Measurements from ENCODE around the gene FIGLA. TPM values are rescaled to one million over a fixed set of nuclear protein-coding genes. Genes with fewer than 3 reads are reported as not detected.

Gene FIGLA
- total RNA-seq, 1 donor from 2014 or later = not detected

DNA sequence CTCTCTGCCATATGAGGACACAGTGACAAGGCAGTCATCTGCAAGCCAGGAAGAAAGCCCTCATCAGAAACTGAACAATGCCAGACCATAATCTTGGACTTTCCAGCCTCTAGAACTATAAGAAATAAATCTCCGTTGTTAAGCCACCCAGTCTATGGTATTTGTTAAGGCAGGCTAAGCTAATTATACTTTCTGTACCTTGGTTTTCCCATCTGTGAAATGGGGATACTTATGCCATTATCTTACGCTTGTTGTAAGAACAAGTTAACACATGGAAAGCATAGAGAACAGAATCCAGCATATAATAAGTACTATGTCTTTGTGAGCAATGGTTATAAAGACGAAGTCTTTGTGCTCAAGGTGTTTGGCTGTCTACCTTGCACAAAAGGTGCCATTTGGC is 14.2 kb downstream of the FIGLA start:
- DNase-seq (ENCODE audit: low read depth) = no peak

DNA sequence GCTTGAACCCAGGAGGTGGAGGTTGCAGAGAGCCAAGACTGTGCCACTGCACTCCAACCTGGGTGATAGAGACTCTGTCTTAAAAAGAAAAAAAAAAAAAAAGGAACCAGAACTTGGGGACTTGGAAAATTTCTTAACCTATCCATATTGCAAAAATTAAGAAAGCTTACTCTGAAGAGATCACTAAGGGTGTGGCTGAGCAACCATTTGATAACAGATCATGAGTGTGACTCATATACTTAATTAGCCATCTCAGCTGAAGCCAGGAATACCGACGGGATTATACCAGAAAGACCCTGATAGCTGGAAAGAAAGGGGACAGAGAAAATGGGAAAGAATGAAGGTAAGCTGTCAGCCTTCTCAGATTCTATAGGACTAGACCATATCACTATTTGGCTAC is 15.3 kb downstream of the FIGLA start:
- DNase-seq (ENCODE audit: low read depth) = no peak

DNA sequence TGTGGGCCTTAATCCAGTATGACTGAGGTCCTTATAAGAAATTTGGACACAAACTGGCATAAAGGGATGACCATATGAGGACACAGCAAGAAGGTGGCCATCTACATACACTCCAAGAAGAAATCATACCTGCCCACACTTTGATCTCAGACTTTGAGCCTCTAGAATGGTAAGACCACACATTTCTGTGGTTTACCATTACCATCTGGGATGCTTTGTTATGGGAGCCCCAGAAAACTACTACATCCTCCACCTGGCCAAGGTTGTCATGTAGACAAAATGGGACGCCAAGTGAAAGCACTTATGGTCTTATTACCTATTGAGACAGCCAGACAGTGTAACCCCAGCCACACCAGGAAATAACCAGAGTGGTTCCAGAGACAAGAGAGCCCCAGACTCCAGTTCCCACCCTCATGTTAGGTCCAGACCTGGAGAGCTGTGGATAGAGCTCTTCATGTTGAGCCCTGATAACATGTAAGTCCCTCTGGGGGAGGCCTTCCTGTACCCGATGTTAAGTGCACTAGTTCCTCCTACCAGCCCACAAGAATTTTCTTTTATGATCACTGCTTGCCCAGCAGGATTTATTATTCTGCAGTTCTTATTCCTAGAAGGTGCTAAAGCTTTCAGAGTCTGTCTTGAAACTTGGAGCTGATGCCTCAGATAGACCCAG is 17.8 kb downstream of the FIGLA start:
- no peak for DNase-seq (ENCODE audit: low read depth)

DNA sequence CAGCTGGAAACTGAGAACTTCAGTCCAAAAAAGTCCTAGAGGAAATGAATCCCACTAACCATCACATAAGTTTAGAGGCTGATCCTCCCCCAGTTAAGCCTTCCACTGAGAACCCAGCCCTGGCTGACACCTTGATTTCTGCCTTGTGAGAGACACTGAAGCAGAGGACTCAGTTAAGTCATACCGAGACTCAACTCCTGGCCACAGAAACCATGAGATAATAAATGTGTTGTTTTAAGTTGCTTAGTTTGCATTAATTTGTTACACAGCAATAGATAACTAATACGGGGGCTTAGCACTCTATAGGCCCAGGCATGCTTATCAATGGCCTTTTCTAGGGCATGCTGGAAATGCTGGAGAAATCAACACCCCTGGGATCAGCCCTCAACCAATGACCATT is 19.0 kb downstream of the FIGLA start:
- DNase-seq (ENCODE audit: low read depth) = no peak

DNA sequence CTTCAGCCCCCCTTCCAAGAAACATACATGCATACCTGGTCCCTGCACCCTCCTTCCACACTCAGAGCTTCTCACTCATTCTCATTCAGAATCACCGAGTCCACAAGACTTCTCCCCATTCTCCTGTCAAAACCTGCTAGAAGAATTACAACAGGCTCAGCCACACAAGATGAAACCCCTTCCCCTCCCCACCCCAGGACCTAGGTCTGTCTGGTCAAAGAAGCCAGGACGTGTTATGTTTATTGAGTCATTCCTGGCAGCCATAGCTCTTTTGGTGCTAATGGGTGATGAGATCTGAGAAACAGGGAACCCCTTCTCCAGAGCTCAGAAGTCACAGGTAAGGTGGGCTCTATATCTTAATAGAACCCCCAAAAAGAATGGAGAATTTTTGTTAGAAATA is 21.0 kb downstream of the FIGLA start:
- no peak for DNase-seq (ENCODE audit: low read depth)

DNA sequence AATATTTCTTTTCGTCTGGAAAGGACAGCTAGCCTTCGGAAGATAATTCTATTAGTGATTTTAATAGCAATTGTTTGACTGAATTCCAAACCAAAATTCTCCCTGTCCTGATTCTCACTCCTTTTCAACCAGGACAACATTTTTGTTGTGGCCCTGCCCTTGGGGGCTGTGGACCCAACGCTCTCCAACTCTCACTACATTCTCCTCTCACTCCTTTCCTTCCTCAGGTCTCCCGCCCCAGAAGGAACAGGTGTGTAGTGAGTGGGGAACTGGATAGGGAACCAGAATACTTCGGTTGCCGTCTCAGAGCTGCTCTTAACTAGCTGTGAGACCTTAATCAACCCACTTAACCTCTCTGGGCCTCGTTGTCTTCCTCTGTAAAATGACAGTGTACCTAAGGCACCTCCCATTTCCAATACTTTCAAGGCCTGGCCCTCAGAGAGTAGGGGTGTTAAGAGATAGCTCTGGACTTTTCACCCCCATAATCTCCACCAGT is 21.8 kb downstream of the FIGLA start:
- no peak for DNase-seq (ENCODE audit: low read depth)

DNA sequence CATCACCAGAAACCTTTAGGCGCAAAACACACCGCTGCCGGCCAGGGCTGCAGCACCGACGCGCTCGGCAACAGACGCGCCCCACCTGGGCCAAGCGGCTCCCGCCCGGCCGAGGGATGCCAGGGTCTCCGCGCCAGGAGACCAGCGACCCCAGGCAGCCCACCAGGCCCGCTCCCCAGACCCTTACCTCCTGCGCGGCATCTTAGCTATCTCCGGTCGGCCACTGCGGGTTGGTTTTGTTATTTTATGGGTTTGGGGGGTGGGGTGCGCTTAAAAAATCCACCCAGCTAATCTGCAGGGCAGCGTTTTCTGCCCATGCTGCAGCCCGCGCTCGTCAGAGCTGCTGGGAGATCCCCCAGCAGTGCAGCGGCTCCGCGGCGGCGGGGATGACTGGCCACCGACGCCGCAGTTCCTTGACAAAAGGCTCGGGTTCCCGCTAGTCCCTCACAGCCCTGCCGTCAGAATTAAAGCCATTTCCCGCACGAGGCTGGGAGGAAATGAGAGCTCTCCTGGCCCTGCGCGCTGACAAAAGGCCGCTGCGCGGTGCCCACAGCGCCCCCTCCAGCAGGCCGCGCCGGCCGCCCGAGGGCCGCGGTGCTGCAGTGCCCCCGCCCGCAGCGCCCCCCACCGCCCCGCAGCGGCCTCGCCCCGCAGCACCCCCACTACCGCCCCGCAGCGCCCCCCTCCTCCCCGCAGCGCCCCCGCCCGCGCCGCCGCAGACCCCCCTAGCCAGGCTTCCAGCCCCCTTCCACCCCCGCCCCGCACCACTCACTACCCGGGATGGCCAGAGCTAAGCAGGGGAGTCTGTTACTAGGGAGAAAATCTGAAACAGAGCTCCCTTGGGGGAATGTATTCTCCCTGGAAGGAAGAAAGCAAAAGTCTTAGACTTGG is 22.5 kb downstream of the FIGLA start, which contains the start of gene ADD2:
TSS of gene ADD2 (minus strand) at position 502 of the 891 bp plus-strand sequence. CDS start 61,792 bp downstream, outside the sequence.
- DNase-seq (ENCODE audit: low read depth) = no peak

DNA sequence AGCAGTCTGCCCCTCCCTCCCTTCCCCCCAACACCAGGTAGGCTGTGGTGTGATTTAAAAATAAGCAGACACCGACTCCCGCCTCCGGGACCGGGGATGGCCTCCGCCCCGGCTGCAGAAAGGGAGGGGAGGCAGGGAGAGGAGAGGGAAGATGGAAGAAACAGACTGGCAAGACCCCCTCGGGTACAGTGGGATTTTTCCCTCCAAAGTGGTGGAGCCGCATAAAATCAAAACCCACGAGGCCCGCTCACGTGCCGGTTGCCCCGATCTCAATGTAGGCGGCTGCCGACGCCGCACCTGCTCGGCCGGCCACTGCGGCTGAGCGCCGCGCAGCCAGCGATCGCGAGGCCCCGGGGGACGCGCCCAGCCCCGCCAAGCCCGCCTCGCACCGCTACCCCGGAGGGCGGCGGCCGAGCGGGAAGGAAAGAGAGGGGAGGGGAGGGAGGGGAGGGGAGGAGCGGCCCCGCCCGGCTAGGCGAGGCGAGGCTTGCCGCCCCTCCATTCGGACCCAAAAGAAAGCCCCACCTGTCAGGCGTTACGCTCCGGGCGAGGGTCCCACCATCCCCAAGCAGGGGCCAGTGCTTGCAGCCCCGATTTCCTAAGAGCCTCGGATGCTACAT is 23.3 kb downstream of the FIGLA start:
- no peak for DNase-seq (ENCODE audit: low read depth)

DNA sequence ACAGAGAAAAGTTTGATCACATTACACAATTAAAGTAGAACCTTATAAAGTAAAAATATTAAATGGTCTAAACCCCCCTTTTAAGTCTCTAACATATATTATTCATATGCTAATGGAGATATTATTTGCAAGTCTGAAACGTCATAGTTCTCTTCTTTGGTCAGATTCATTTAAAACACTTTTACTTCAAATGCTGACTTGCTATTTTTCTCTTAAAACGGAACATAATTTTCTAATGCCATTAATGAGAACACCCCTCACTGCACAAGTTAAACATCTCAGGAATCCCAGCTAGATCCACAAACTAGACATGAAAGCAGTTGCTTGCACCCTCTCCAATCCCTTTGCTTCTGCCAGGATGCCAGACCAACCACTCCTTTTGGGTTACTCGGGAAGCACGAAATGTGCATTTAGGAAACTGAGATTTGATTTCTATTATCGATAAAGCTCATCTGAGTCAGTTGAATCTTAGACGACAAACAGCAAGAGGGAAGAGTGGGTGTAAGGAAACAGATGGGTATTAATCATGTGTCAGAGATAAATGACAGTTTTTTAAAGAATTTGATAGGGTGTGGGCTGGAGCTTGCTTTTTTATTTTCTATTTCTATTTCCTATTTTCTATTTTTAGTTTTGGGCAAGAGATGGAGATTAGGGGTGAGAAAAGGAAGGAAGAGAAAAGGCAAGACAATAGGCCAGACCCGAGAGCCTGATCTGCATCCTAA is 23.9 kb downstream of the FIGLA start:
- DNase-seq (ENCODE audit: low read depth) = no peak

DNA sequence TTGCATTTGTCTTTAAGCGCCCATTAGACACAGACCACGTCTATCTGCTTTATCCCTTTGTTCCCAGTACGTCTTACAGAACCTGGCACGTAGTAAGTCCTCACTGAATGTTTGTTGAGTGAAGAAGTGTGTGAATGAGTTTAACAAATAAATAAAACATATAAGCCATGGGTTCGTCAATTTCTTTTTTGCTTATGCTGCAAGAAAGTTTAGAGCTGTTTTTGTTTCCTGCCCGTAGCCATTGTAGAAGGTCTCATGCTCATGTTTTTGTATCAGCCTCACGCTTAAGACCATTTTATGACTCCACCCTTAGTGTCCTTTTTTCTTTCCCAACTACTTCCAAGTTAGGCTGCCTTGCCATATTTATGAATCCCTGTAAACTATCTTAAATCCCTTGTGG is 24.9 kb downstream of the FIGLA start:
- DNase-seq (ENCODE audit: low read depth) = no peak

DNA sequence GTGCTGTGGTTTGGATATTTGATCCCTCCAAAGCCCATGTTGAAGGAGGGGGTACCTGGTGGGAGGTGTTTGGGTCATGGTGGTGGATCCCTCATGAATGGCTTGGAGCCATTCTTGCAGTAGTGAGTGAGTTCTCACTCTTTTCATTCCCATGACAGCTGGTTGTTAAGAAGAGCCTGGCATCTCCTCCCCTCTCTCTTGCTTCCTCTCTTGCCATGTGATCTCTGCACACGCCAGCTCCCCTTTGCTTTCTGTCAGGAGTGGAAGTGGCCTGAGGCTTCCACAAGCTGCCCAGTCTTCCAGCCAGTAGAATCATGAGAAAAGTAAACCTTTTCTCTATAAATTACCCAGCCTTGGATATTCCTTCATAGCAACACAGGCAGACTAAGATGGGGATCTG is 31.0 kb downstream of the FIGLA start:
- no peak for DNase-seq (ENCODE audit: low read depth)

DNA sequence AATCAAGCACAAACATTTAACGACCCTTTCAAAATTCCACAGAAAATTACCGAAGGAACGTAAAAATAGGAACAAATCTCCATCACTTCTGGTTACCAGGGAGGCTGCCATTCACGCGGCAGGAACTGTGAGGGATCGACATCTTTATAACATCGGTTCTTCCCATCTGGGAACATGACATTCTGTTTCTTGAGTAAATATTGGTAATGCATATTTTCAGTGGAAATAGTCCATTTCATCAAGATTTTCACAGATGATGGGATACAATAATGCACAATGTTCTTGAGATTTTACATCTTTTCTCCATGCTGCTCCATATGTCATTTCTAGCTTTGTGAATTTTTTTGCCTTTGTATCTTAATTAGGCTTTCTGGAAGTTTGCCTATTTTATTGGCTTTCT is 32.5 kb downstream of the FIGLA start:
- no peak for DNase-seq (ENCODE audit: low read depth)

DNA sequence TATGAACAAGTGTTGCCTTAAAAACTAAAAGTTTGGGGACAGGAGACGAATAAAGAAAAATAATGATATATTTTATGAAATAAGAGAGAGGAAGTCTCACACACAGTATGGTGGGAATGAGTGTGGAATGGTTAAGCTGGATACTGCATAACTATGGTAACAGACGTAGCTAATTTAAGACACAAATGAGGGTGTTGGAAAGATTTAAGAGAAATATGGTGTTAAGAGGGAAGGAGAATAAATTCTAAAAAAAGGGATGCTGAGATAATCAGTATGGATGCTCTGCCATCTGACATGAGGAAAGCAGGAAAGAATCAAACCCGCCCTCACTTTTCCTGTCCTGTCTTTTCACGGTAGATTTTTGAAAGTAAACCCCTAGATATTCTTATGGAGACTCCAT is 33.1 kb downstream of the FIGLA start:
- no peak for DNase-seq (ENCODE audit: low read depth)

DNA sequence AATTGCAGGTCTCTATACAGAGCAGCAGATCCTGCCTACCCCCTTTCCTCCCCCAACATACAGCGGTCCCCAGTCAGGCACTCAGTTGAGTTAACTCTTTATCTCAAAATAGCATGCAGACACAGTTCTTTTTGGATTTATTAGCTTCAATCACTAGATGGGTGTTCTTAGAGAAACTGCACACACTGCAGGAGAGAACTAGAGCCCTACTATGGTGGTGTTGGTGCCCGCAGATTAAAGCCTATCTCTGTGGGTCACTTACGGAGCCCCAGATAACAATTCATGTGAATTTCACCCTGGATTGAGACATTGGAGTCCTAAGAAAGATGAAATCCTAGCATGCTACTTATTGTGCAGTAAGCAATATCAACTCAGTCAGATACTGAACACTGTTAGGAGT is 34.3 kb downstream of the FIGLA start:
- no peak for DNase-seq (ENCODE audit: low read depth)

DNA sequence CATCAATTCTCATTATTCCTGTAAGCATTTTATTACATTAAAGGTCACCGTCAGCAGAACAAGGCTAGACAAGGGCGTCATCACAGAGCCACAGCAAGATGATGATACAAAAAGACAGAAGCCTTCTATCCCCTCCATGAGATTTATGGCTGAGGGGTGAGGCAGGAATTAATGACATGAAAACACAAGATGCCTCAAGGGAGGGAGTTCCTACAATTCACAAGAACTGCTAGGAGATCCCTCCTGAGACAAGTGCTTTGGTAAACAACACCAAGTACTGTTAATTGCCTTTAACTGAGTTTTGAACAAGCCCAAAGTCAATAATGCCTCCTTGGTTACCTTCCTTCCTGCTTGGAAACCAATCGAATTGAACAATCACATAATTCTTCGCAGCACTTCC is 36.5 kb downstream of the FIGLA start:
- no peak for DNase-seq (ENCODE audit: low read depth)

DNA sequence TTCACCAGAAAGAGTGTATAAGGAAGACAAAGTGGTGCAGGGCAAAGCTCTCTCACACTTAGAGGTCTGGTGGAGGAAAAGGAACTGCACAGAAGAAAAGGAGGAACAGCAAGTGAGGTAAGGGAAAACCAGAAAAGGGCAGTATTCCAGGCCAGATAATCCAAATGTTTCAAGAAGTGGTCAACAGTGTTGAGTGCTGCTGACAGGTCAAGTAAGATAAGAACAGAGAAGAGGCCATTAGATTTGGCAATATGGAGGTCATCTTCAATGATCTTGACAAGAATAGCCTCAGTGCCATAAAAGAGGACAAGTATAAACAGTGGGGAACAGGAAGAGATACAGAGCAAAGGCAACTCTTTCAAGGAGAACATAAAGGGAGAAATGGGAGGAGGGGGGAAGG is 37.4 kb downstream of the FIGLA start:
- no peak for DNase-seq (ENCODE audit: low read depth)

DNA sequence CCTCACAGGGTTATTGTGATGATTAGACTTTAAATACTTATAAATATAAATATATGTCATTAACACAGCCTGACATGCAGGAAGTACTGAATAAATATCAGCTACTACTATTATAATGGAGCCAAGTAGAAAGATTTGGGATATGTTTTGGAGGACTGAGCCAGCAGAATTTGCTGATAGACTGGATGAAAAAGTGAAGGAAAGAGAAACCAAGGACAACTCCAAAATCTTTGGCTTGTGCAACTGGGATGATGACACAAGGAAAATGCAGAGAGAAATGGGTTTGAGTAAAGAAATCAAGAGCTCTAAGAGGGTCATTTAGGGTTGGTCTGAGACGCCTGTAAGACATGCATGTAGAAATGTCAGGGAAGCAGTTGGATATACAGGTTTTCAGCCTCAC is 38.0 kb downstream of the FIGLA start:
- no peak for DNase-seq (ENCODE audit: low read depth)

DNA sequence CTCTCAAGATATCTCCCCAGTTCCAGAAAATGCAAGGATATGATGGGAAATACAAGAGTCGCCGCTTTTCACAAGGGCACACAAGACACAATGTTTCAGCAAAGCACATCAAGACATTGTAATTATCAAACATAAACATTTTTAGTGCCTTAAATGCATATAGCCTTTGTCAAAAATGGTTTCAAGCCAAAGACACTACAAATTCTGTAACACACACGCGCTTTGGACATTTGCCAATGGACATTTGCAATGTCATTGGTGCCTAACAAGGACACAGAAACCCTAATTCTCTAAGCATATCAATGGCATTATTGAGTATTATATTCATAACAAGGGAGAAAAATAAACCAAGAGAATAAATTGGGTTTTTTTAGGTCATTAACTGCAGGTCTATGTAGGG is 38.6 kb downstream of the FIGLA start:
- no peak for DNase-seq (ENCODE audit: low read depth)

DNA sequence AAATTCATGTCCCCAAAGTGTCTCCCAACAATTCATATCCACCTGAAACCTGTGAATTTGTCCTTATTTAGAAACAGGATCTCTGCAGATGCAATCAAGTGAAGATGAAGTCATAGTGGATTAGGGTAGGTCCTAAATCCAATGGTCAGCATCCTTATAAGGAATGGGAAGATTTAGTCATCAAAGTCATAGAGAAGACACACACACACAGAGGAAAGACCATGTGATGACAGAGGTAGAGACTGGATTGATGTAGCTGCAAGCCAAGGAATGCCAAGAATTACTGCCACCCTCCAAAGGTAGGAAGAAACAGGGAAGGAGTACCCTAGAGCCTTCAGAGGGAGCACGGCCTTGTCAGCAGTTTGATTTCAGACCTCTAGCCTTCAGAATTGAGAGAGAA is 40.1 kb downstream of the FIGLA start:
- no peak for DNase-seq (ENCODE audit: low read depth)

DNA sequence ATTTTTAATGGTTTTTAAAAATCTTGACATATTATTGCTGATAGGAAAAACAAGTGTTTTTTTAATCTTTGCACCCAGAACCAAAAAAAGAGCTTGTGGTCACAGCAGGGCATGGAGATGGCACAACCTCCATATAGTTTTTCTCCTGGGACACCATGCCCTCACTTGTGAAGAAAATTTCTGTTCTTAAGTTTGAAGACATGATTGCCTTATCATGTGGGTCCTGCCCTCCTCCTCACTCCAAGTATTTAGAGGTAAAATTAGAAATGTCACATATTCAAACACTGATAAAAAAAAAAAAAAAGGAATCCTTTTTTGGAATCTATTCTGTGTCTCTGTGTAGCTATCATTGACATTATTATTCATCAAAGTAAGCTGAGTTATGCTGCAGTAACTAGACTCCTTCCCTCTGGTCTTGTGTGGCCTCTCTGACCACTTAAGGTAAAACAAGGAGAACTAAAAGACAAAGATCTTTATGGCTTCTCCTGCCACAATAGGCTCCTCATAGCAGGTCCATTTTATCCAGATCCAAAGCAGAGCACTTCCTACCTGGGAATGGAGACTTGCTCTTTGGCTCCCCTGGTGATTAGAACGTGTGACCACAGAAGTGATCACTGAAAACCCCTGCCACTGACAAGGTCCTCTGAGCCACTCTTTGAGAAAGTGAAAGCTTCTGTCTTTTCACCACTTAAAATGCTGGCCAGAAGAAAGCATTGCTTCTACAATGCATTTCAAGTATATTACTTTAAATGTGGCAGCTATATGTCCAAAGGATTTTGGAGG is 42.2 kb downstream of the FIGLA start:
- no peak for DNase-seq (ENCODE audit: low read depth)

DNA sequence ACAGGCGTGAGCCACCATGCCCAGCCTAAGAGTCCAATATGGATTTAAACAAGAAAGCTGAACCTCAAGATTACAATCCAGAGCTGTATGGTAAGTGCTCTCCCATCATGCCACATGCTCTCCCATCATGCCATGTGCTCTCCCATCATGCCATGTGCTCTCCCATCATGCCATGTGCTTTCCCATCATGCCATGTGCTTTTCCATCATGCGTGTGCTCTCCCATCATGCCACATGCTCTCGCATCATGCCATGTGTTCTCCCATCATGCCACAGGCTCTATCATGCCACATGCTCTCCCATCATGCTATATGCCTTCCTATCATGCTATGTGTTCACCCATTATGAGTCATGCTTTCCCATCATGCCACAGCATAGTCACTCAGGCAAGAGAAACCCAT is 43.2 kb downstream of the FIGLA start:
- no peak for DNase-seq (ENCODE audit: low read depth)
